HG02852 (cell line): ENCODE data around the gene DBN1.

Experiments
- ATAC-seq: cut with Tn5 transposase; IDR thresholded peaks from one replicate; pipeline ENCODE4 v1.9.1; 2021; ENCODE audit warnings: mild to moderate bottlenecking, moderate library complexity; ENCODE audit not compliant: unreplicated experiment

The DBN1 gene

DNA sequence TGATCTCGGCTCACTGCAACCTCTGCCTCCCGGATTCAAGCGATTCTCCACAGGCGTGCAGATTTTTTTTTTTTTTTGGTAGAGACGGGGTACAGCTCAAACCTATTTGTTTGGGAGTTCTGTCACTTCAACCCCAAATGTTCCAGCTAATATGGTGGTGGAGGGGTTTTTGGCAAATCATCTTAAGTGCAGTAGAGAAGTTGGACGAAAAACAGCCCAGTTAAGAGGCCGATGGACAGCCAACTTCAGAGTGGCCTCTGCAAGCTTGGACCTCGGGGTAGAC, 27.6 kb downstream of the DBN1 start:
- ATAC-seq, result no peak

DNA sequence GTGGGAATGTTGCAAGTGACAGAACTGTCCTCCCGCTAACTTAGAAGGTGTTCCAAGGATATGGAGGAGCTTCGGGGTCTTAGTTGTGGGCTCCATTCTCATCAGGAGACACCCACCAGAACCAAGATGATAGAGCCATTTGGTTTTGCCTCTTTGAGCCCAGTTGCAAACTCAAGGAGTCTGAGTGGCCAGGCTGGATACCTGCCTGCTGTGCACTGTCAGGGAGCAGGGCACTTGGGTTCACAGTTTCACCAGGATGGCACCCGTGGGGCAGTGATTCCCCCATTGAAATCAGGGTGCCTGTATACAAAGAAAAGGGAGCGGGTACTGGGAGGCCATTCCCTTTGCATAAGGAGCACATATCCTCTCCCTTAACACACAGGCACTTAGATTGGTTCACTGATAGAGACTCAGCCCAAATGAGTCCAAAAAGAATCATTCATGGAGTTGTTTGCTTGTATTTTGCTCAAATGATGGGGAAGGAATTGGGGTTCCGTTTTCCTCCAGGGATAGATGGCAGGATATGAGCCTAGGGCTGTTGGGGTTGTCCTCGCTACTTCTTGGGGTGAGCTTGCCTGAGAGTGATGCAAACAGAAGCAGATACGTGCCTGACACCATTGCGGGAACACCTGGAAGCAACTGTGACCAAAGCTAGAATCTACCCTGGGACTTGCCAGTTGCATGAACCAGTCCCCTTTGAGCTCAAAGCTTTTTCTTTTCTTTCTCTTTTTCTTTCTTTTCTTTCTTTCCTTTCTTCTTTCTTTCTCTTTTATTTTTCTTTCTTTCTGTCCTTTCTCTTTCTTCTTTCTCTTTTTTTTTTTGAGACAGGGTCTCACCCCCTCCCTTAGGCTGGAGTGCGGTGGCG, 28.1 kb downstream of the DBN1 start:
- ATAC-seq, result no peak

DNA sequence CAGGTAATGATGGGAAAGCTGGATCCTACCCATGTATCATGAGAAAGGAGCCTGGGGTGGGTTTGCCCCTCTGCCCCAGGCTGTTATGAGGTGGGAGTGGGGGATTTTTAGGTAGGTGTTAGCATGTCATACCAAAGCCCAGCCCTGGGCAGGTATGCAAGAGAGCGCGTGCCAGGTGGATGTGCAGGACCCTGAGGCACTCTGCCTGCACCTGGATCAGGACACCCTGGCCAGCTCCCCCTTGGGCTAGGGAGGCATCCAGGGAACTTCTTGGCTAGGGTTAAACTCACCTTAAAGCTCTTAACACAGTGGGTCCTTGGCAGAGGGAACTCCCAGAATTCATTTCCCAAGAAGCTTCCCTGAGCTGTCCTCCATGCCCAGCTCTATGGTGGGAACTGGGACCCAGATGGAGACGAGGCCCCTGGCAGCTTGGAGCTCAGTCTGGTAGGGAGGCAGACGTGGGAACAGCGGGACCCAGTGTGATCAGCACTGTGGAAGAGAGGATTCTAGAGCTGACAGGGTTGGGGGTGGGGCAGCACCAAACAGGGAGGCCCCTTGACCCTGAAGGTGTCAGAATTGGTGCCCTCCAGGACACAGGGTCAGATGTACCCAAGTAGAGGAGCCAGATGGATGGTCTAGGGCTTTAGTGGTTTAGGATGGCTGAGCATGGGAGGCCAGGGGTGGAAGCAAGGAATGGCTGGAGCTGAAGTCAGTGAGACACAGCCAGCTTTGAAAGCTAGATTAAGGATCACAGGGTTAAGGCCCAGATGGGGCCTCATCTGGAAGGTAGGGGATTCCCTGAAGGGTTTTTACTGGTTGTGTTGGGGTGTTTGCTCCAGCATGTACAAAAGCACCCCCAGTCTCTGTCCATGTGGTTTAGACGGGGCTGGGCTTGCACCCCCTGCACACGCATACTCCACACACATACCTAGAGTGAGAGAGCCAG, 29.1 kb downstream of the DBN1 start:
- ATAC-seq, result no peak

GRCh38 chr5:177443144-177443983, 30.1 kb downstream of the DBN1 start:
- no peak for ATAC-seq

- no peak for ATAC-seq
Measured at GRCh38 chr5:177442066-177442826, 31.2 kb downstream of the DBN1 start.

GRCh38 chr5:177440990-177441780, 32.2 kb downstream of the DBN1 start:
- no peak for ATAC-seq

GRCh38 chr5:177440211-177440989, 33.0 kb downstream of the DBN1 start:
- no peak for ATAC-seq

GRCh38 chr5:177439518-177440053, 33.8 kb downstream of the DBN1 start:
- ATAC-seq, result no peak

DNA sequence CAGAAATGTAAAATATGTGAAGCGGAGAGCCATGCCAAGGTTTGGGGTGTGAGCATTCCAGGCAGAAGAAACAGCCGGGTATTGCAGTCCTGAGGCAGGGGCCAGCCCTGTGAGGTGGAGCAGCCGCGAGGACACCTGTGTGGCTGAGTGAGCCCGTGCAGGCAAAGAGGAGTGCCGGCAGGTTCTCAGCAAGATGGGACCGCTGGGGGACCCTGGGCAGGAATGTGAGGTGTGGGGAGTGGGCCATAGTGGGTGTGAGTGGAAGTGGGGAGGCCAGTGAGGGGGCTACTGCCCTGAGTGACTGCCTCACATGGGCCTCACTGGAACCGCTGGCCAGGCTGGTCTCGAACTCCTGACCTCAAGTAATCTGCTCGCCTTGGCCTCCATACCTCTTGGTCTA, 35.0 kb downstream of the DBN1 start:
- no peak for ATAC-seq

GRCh38 chr5:177437623-177438022, 35.8 kb downstream of the DBN1 start:
- ATAC-seq, result no peak

DNA sequence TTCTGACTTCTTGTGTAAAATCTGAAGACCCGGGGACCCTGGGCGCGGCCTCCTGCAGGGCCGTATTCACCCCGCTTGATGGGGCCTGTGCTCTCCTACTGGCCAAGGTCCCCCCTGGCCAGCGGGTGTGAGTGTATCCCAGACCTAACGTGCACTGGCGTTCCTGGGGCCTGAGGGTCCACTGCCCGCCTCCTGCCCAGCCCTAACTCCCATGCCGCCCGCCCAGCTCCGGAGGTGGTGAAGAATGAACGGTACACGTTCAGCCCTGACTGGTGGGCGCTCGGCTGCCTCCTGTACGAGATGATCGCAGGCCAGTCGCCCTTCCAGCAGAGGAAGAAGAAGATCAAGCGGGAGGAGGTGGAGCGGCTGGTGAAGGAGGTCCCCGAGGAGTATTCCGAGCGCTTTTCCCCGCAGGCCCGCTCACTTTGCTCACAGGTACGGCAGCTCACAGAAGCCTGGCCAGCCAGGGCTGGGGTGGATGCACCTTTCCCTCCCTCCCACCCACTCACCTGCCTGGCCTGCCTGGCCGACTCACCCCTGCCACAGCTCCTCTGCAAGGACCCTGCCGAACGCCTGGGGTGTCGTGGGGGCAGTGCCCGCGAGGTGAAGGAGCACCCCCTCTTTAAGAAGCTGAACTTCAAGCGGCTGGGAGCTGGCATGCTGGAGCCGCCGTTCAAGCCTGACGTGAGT, 37.4 kb downstream of the DBN1 start:
- ATAC-seq, result no peak

- no peak for ATAC-seq
Measured at GRCh38 chr5:177434942-177435738, 38.3 kb downstream of the DBN1 start.

DNA sequence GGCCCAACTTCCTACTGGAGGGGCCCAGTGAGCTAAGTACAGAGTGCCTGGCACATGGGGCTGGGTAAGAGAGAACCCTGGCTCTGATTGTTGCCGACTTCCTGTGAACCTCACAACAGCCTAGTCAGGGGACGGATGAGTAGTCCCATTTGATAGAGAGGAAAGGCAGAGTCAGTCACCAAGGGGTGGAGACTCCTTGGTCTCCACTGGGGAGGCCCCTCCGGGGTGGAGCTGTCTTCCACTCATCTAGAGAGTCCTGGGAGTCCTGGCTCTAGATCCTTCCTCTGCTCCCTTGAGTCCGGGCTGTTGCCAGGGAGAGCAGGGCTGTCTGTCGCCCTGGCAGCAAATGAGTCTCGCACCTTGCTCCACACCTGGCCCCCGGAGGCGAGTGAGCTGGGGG, 39.0 kb downstream of the DBN1 start:
- ATAC-seq, result no peak

DNA sequence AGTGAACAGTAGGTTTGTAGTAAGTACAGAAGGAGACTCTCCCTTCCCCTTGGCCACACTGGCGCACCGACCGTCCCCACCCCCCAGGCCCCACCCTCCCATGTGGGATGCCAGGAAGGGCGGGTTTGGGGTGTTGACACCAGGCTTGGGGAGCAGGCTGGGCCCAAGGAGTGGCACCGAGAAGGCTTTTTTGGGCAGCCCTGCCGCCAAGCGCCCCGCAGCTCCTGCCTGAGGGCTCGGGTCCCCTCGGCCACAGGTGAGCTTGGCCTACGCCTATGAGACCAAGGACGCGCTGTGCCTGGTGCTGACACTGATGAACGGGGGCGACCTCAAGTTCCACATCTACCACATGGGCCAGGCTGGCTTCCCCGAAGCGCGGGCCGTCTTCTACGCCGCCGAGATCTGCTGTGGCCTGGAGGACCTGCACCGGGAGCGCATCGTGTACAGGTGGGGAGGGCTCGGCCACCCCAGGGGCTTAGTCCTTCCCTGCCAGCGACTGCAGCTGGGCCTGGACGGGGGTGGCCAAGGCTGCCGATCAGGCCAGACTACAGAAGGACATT, 39.7 kb downstream of the DBN1 start:
- ATAC-seq, result no peak

DNA sequence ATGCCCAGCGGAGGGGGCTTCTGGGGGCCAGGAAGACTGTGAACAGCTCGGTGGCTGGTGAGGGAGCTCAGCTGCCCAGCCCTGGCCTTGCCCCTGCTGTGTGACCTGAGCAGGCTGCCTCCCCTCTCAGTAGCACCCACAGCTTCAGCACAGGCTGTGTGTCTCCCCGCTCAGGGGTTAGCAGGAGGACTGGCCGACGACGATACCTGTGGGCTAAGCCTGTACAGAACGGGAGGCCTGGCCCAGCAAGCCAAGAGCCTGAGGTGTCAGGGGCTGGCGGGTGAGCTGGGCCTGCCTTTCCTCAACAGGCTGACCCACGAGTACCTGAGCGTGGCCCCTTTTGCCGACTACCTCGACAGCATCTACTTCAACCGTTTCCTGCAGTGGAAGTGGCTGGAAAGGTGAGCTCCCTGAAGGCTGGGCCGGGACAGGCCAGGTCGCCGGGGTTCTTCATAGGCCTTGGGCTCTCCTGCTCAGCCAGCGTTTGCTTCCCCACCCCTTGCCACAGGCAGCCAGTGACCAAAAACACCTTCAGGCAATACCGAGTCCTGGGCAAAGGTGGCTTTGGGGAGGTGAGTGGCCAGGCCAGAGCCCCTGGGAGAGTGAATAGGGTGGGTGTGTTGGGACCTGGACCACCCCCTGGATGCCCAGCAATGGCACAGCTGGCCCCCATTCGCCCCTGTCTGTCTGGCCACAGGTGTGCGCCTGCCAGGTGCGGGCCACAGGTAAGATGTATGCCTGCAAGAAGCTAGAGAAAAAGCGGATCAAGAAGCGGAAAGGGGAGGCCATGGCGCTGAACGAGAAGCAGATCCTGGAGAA, 40.4 kb downstream of the DBN1 start:
- ATAC-seq, result no peak
